Head of caudate nucleus (tissue), 42 donors: ENCODE measurements around the gene FBXL5.

Experiments
- DNase-seq, 42 donors: peaks; one replicate each; pipeline versions ENCODE4 v3.0.0 to v3.0.0-alpha.2; 2020 to 2021; ENCODE audit warnings: mixed read lengths in 7 of 42
- intact Hi-C: fragments of 100-400 bp; cut with DNase I; formaldehyde crosslinking; loops from one replicate; pipeline ENCODE4 v1.15.0; 2022

FBXL5 gene

DNA sequence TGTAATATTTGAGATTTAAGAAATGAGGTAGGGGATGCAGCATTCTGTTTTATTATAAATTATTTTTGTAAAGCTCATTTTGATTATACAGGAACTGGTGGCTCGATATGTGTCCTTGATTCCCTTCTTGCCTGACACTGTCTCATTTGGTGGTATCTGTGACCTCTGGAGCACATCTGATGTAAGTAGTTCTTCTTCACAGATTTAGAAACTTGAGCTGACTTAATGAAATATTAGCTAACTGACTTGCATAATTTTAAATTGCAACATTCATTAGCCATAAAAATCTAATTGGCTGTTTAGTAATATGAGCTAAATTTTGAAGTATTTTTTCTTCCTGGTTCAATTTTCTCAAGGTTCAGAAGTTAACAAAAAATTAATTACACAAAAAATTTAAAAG lies 69.1 kb downstream of the FBXL5 start:
- intact Hi-C loops = no loop called here
- no peak for DNase-seq

DNA sequence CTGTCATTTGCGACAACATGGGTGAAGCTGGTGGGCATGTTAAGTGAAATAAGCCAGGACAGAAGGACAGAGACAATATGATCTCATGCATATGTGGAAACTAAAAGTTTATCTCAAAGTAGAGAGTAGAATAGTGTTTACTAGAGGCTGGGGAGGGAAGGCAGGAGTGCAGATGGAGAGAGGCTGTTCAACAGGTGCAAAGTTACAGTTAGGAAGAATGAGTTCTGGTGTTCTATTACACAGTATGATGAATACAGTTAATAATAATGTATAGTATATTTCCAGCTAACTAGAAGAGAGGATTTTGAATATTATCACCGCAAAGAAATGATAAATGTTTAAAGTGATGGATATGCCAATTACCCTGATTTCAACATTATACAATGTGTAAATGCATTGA lies 69.8 kb downstream of the FBXL5 start:
- intact Hi-C loops = no loop called here
- DNase-seq = no peak

DNA sequence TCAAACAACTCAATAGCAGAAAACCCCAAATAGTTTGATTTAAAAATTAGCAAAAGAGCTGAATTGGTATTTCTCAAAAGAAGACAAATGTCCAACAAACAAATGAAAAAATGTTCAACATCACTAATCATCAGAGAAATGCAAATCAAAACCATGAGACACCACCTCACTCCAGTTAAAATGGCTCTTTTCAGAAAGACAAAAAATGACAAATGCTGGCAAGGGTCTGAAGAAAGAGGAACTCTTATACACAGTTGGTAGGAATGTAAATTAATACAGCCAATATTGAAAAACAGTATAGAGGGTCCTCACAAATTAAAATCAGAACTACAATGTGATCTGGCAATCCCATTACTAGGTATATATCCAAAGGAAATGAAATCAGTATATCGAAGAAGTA lies 70.4 kb downstream of the FBXL5 start:
- intact Hi-C loops = no loop called here
- DNase-seq = no peak

DNA sequence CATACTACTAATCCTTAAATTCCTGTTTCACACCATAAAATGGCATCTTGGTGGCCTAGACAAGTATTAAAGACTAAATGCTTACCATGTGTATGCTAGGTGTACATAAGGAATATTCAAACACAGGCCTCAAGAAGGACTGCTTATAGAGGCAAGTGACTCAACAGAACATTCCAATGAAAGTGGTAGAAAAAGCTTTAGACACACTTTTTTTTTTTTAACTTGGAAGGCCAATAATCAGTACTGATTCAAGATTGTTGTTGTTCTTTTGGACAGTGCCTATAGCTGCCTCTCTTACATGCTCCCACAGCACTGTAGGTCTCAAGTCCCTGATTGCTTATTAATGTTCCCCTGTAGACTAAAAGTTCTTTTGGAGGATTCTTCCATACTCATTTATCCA lies 77.6 kb downstream of the FBXL5 start:
- intact Hi-C loops = no loop called here

DNA sequence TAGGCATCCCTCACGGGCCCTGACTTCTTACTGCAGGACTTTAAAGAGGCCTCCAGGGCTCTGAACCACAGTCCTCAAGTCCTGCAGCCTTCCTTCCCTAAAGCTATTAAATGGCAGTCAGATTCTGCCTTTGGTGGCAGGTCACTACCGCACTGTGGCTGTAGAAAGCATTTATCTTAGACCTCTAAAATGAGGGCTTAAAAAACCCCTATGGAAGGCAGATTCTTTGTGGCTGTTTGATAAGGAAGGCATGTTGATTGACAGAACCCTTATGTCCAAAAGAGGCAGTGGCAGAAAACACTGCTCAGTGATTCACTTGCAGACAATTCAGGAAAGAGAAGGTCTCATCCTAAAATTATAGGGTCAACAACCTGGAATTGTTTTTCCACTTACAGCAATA lies 79.2 kb downstream of the FBXL5 start:
- no peak for DNase-seq
- intact Hi-C loops = no loop called here

More for the DNA sequence above, 77.6 kb downstream of the FBXL5 start:
- DNase-seq = no peak

DNA sequence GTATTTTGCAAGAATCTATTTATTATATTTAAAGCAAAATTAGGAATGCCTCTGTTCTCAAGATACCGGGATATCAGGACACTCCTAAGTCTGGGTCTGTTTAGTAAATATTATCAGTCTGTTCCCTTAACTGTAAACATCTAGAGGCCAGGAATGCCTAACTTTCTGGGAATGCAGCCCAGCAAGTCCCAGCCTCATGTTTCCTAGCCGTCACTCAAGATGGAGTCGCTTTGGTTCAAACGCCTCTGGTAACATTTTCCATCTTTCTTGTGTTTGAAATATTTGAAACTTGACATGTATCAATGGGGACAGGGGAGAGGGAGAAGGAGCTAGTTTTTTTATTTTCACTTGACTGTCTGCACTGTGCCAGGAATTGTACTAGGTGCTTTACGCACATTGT lies 85.4 kb downstream of the FBXL5 start:
- intact Hi-C loops = no loop called here
- no peak for DNase-seq

DNA sequence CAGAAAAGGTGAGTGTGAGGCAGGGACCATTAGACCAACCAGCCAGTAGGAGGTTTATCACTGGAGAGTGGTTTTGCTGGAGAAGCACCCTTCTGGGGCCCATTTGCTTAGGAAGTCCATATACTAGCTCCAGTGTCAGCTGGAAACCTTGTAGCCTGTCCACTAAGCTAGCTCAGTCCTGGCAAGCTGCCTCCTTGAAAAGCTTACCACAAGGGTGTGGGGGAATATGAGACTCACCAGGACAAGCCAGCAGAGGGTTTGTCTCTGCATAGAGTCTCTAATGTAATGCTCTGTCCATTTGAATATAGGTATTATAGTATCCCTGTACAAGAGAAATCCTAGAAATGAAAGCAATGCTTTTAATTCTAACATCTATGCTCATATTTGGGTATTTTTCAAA lies 86.3 kb downstream of the FBXL5 start:
- intact Hi-C loops = no loop called here
- DNase-seq = no peak

DNA sequence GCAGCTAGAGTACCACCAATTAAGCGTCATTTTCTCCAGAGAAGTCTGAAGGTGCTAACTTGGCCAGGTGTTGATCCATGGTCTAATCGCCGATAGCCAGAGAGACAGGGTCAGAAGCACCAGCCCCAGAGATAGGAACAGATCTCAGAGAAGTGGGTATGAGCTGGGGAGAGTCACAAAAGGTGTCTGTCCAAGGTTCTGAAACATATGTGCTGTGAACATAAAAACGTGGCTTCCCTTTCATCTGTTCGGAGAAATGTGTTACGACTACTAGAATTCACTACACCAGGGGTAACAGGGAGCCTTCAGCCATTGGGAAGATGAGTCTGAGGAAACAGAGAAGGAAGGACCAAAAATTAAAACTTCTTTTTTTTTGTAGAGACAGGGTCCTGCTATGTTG lies 91.3 kb downstream of the FBXL5 start:
- no peak for DNase-seq
- intact Hi-C loops = no loop called here

DNA sequence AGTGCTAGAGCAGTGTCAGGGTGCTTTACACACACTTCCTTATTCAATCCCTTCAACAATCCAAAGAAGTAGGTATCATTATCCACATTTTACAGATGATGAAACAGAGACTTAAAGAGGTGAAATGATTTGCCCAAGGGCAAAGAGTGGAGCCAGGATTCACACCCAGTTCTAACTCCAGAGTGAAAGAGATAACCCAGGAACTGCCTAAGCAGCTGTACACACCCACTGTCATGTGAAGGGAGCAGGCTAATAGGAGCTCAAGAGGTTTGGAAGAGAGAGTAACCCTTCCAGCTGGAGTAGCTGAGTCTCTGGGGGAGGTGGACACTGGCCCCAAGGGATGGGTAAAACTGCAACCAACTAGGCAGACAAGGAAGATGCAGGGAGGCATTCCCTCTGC lies 92.5 kb downstream of the FBXL5 start:
- intact Hi-C loops = no loop called here
- no peak for DNase-seq

DNA sequence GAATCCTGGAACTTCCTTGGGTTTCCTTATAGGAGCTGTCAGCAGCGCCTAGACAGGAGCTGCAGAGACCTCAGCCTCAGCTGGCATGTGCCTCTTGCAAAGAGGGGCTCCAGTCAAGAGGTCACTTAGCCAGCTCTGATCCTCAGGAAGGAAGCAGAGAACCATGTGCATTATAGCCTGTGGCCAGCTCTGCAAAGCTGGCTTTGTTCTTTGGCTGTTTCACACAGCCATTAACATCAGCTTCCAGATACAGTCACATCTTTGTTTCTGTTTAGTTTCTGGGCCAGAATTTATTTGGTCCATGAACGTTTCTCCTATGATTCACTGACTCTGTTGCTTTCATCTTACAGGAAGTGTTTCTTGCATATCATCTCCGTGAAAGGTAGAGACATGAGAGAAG lies 93.0 kb downstream of the FBXL5 start:
- intact Hi-C loops = no loop called here
- DNase-seq = peak in 26 of 42 donors; percentile 9 to 66 (median 34)

DNA sequence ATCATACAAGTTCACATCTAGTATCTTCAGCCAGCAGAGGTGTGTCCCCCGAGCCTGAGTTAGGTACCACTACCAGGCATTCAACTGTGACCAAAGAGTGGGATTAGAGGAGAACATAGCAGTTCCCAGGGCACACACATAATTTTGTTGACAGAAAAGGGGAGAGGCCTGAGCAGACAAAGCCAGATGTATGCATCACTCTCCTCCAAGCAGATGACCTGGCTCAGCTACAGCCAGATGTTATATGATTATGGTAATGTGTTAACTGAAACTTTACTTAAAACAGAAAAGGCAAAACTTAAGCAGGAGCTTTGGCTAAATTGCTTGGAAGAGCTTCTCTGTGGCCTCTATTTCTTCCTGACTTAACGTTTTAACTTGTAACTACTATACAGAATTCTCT lies 96.6 kb downstream of the FBXL5 start:
- intact Hi-C loops = no loop called here
- DNase-seq = no peak

DNA sequence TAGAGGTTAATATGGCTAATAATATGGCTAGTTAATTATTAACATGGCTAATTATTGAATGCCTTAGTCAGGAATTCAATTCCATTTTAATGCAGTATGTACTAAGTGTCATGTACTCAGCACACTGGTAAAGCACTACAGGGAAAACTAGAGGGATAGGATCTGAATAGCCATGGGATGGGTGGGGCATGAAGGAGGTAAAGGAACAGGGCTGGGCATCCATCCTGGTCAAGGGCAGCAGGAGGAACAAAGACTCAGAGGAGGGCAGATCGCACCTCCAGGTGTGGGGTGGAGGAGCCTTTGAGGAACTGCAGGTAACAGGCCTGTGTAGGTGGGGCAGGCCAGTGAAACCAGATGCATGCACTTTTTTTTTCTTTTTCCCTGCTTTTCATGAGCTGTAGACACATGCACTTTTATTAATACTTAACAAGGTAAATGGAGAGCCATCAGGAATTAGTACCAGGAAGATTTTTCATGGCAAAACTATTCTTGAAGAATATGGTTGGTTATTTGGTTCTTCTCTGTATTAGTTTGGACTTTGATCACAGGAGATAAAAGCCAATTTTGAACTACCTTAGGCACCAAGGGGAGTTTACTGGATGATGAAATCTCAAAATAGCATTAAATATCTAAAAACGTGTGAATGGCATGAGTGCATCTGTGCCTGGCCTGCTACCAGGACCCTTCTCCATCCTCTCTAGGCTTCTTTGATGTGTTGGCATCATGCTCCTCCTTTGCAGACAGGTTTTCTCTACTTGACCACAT lies 97.2 kb downstream of the FBXL5 start:
- intact Hi-C loops = no loop called here
- no peak for DNase-seq

DNA sequence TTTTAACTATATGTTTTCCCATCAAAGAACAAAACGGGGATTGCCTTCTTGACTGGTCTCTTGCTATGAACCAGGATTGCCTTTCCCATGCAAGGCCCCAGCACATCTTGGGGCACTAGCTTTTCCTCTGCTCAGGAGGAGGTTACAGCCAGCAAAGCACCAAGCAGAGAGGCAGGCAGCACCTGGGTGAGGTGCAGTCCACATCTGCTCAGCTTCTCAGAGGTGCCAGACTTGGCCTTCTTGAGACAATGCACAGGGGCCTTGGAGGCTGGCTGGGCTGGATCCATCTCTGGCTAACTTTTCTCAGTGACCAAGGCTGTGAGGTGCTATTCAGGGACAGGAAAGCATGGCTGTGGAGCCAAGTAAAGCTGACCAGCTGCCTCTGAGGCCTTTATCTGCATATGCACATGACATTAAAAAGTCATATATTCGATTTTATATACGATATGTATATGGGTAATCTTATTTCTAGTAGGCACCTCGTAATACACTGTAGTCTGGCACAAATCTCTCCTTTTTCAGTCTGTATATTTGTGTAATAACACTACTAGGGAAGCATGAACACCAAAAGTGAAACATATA lies 98.6 kb downstream of the FBXL5 start:
- intact Hi-C loops = no loop called here
- DNase-seq = no peak
